ENCODE measurements around the gene LCN10. TPM values are rescaled to one million over a fixed set of nuclear protein-coding genes. Genes with fewer than 3 reads are reported as not detected.

LCN10 gene
- total RNA-seq, 2 donors from 2014 or later, result 0.91 to 1.1 TPM

- Mint-ChIP-seq H3K9me3 (no peaks in the 10 kb centered on the region), H3K36me3 (ENCODE audit: low read depth) (no peaks in the 10 kb centered on the region), H3K4me3 (no peak overlapping the region), H3K4me1 (peaks cover 9% of the 10 kb centered on the region), H3K27me3 (ENCODE audit: insufficient read depth) (no peaks in the 10 kb centered on the region), H3K27ac (no peak overlapping the region)
- no peaks in the 10 kb centered on the region for H3K36me3 ChIP-seq (ENCODE audit: control insufficient read depth, insufficient read depth, low read length)
- no peaks in the 10 kb centered on the region for H3K9me3 ChIP-seq (ENCODE audit: control insufficient read depth, low read length)
- DNase-seq, result no peak
- no peak overlapping the region for H3K4me3 ChIP-seq (ENCODE audit: low read length)
- 90 to 100% methylated on average over 4 to 8 of the region's 9 CpGs for WGBS, 2 experiments (ENCODE audit: insufficient coverage in 1 of 2, insufficient read length in 1 of 2)
- no peak overlapping the region for H3K27ac ChIP-seq (ENCODE audit: low read depth, low read length)
- no peak overlapping the region for H3K9ac ChIP-seq (ENCODE audit: extremely low read depth, low read length, poor library complexity, severe bottlenecking)
- H3K27me3 ChIP-seq (ENCODE audit: control insufficient read depth, insufficient read depth, low read length, poor library complexity, severe bottlenecking), result peaks cover 6% of the 10 kb centered on the region
- H3K4me1 ChIP-seq (ENCODE audit: control insufficient read depth, insufficient read depth, low read length), result no peaks in the 10 kb centered on the region
- TF ChIP-seq CTCF (conservative IDR thresholded peaks at IDR 0.05), result no peak
Measured at GRCh38 chr9:136696502-136696901, 46.2 kb downstream of the LCN10 start.

GRCh38 chr9:136695955-136696354 lies 46.8 kb downstream of the LCN10 start:
- H3K4me1 ChIP-seq (ENCODE audit: control insufficient read depth, insufficient read depth, low read length), result no peaks in the 10 kb centered on the region
- no peak for TF ChIP-seq CTCF (conservative IDR thresholded peaks at IDR 0.05)
- Mint-ChIP-seq H3K4me3 (no peak overlapping the region), H3K27ac (no peak overlapping the region), H3K9me3 (no peaks in the 10 kb centered on the region), H3K4me1 (peaks cover 9% of the 10 kb centered on the region), H3K36me3 (ENCODE audit: low read depth) (no peaks in the 10 kb centered on the region), H3K27me3 (ENCODE audit: insufficient read depth) (no peaks in the 10 kb centered on the region)
- WGBS, 2 experiments (ENCODE audit: insufficient coverage in 1 of 2, insufficient read length in 1 of 2), result 89 to 90% methylated on average over 14 to 23 of the region's 23 CpGs
- peaks cover 2% of the 10 kb centered on the region for H3K27me3 ChIP-seq (ENCODE audit: control insufficient read depth, insufficient read depth, low read length, poor library complexity, severe bottlenecking)
- no peaks in the 10 kb centered on the region for H3K36me3 ChIP-seq (ENCODE audit: control insufficient read depth, insufficient read depth, low read length)
- DNase-seq, result no peak
- H3K9me3 ChIP-seq (ENCODE audit: control insufficient read depth, low read length), result no peaks in the 10 kb centered on the region
- H3K4me3 ChIP-seq (ENCODE audit: low read length), result no peak overlapping the region
- H3K9ac ChIP-seq (ENCODE audit: extremely low read depth, low read length, poor library complexity, severe bottlenecking), result no peak overlapping the region
- H3K27ac ChIP-seq (ENCODE audit: low read depth, low read length), result no peak overlapping the region

GRCh38 chr9:136695435-136695895 lies 47.3 kb downstream of the LCN10 start:
- no peak for DNase-seq
- Histone ChIP-seq H3K4me3 (ENCODE audit: low read length) (no peak overlapping the region), H3K9ac (ENCODE audit: extremely low read depth, low read length, poor library complexity, severe bottlenecking) (no peak overlapping the region), H3K36me3 (ENCODE audit: control insufficient read depth, insufficient read depth, low read length) (no peaks in the 10 kb centered on the region), H3K9me3 (ENCODE audit: control insufficient read depth, low read length) (no peaks in the 10 kb centered on the region), H3K27ac (ENCODE audit: low read depth, low read length) (no peak overlapping the region), H3K27me3 (ENCODE audit: control insufficient read depth, insufficient read depth, low read length, poor library complexity, severe bottlenecking) (no peaks in the 10 kb centered on the region), H3K4me1 (ENCODE audit: control insufficient read depth, insufficient read depth, low read length) (no peaks in the 10 kb centered on the region)
- H3K4me1 Mint-ChIP-seq, result peaks cover 8% of the 10 kb centered on the region
- no peaks in the 10 kb centered on the region for H3K27me3 Mint-ChIP-seq (ENCODE audit: insufficient read depth)
- H3K9me3 Mint-ChIP-seq, result no peaks in the 10 kb centered on the region
- no peaks in the 10 kb centered on the region for H3K36me3 Mint-ChIP-seq (ENCODE audit: low read depth)
- H3K4me3 Mint-ChIP-seq, result no peak overlapping the region
- TF ChIP-seq CTCF (conservative IDR thresholded peaks at IDR 0.05), result no peak
- H3K27ac Mint-ChIP-seq, result no peak overlapping the region
- WGBS, 2 experiments (ENCODE audit: insufficient coverage in 1 of 2, insufficient read length in 1 of 2), result 81 to 90% methylated on average over 3 to 10 of the region's 10 CpGs
